HG03442 (cell line): Measurements from ENCODE around the gene MARK2.

Source experiments
- ATAC-seq: cut with Tn5 transposase; IDR thresholded peaks from one replicate; pipeline ENCODE4 v1.9.1; 2021; ENCODE audit warnings: mild to moderate bottlenecking, moderate library complexity; ENCODE audit not compliant: unreplicated experiment

Gene MARK2

DNA sequence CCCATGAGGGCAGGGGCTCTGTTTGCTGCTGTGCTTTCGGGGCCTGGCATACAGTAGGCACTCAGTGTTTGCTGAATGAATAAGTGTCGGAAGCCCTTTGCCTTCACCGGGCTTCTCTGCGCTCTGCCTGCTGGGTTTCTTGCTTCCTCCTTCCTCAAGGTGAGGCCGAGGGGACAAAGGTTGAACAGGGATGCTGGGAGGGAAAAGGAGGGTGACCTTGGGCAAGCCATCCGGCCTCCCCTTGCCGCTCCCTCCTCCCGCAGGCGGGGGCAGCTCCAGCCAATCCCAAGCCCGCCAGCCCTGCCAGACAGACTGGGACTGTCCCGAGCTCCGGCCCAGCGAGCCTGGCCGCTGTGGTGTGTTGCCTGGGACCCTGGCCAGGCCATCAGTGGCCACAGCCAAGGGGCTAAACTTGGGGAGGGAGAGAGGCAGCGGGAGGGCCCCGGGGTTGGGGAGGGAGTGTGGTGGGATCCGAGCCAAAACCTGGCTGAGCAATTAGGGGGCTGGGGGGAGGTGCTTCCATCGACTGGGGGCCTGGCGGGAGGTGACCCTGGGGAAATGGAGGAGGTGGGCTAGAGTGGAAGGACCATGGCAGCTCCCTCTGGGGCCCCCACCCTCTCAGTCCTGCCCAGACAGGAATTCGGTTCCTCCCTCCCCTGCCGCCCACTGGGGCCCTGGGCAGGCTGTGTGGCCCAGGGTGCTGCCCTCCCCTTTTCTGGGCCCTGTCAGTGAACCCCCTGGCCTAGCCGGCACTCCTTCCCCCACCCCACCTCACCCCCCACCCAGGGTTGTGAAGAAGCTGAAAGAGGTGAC lies 81.4 kb downstream of the MARK2 start:
- no peak for ATAC-seq

DNA sequence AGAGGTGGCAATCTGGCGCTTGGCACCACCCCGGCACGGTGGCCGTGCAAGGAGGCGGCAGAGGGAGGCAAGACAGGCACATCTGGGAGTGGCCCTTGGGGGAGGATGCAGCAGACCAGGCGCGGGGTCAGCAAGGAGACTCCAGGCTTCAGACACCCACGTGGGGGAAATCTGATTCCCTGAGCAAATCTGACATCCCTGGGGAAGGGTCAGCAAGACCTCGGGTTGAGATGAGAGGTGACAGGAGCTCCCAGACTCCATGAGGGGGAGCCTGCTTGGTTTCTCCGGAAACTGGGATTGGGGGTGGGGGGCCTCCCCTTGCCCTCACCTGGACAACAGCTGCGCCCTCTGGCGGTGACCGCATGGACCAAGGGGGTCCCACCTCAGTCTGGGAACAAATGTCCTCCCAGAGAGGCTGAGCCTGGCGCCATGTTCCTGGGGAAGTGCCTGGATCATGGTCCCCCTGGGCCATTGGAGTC lies 82.1 kb downstream of the MARK2 start:
- no peak for ATAC-seq

GRCh38 chr11:63922673-63923192 lies 83.8 kb downstream of the MARK2 start:
- ATAC-seq: no peak

- ATAC-seq: no peak
Observed at GRCh38 chr11:63923319-63923718, 84.4 kb downstream of the MARK2 start.

- no peak for ATAC-seq
Observed at GRCh38 chr11:63929616-63930015, 90.7 kb downstream of the MARK2 start.

DNA sequence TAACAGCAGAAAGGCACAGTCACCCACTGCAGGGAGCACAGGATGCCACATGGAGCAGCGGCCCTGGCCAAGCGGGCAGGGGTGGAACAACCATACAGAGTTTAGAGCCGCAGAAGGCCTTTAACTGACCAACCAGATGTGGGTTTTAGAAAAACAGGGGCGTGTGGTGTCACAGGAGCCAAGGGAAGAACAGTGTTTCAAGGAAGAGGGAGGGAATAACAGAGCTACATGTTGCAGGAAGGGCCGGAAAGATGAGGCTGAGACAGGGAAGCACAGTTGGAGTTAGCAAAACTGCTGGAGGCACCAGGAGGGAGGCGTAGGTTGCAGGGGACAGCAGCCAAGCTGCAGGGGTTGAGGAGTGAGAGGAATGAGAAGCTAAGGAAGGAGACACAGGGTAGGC lies 92.1 kb downstream of the MARK2 start:
- no peak for ATAC-seq

- ATAC-seq: no peak
Observed at GRCh38 chr11:63931876-63932275, 93.0 kb downstream of the MARK2 start.

DNA sequence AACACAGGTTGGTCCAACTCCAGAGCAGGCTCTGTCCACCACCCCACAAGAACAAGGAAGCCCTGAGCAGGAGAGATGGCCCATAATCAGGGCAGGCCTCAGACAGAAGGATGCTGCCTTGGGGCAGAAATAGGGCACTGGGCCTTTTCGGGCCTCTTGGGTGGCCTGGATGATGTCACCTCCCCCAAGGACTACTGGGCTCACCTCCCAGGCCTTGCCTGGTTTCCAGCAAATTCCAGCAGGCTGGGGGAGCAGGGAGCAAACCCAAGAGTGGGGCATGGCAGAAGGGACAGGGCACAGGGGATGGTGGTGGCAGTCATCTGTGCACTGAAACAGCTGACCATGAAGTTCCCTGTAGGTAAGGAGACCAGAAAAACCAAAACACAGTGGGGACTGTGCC lies 94.5 kb downstream of the MARK2 start:
- no peak for ATAC-seq

DNA sequence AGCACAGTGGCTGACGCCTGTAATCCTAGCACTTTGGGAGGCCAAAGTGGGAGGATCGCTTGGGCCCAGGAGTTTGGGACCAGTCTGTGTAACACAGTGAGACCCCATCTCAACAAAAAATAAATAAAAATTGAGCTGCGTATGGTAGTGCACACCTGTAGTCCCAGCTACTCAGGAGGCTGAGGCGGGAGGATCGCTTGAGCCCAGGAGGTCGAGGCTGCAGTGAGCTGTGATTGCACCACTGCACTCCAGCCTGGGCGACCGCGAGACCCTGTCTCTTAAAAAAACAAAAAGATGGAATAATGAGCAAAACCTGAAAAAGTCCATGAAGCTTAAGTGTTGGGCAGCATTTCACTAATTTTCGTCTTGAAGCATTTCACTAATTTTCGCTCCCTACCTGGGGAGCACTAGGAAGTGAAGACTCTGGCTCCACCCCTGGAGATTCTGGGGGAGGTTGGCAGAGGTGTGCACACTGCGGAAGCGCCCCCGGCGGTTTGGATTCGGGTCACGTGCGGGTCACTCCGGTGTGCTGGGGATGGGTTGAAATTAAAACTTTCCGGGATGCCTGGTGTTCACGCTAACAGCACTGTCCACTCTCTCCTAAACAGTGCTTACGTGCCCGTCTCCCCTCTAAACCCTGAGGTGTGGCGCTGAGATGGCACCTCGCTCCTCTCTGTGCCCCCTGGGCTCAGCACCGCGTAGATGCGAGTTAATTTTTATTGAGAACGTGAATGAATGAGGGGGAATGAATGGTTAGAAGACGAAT lies 99.0 kb downstream of the MARK2 start:
- peak; percentile 4 for ATAC-seq

GRCh38 chr11:63938479-63939396 lies 99.8 kb downstream of the MARK2 start, which contains the start of gene NAA40:
TSS of gene NAA40 (plus strand) at chr11:63939002. CDS start at chr11:63939097, 95 bp downstream.
- peak; percentile 94 for ATAC-seq

DNA sequence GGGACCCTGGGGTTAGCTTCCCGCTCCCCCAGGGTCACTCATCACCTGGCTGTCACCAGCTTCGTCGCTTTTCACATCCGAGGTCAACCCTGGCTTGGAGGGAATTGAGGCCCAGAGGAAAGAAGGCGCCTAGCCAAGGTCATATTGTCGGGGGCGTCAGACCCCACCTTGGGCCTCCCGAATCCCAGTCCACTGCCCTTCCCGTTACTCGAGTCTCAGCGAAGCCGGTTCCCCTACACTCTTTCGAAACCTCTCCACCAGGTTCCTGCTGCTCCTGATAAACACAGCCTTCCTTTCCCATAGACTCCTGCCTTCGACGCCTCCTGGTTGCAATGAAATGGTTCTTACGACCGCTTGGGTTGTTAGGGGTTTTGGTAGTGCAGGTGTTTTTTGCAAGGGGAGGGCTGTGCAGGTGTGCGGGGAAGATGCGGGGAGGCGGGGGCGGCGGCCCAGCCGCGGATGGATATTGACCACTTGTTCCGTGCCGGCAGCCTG lies 100.5 kb downstream of the MARK2 start:
- no peak for ATAC-seq

DNA sequence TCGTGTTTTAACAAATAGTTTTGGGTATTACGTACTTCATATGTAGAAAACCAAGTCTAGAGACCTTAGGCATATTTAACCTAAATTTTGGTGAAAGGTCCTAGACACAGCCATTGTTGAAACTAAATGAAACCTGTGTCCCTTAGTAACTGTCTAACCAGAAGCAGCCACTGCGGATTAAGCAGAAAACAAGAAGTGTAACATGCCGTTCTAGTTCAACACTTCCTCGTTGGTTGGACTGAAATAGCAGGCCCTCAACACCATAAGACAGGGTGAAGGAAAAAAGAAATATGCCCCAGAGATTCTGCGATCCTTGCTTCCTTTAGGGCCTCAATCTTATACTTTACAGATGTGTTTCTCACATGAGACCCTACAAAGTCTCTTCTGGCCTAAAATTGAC lies 101.9 kb downstream of the MARK2 start:
- ATAC-seq: no peak

GRCh38 chr11:63941901-63942300 lies 103.0 kb downstream of the MARK2 start:
- ATAC-seq: no peak

- no peak for ATAC-seq
Observed at GRCh38 chr11:63942803-63943202, 103.9 kb downstream of the MARK2 start.

- no peak for ATAC-seq
Observed at GRCh38 chr11:63944987-63945386, 106.1 kb downstream of the MARK2 start.

GRCh38 chr11:63945477-63946163 lies 106.7 kb downstream of the MARK2 start:
- no peak for ATAC-seq

GRCh38 chr11:63951779-63952536 lies 113.0 kb downstream of the MARK2 start:
- no peak for ATAC-seq

- ATAC-seq: no peak
Observed at GRCh38 chr11:63952570-63952969, 113.7 kb downstream of the MARK2 start.

- ATAC-seq: no peak
Observed at GRCh38 chr11:63958008-63958407, 119.1 kb downstream of the MARK2 start.
